Hepatocyte (in vitro differentiated cells): ENCODE data around the gene SLC8A2. TPM values are rescaled to one million over a fixed set of nuclear protein-coding genes. Genes with fewer than 3 reads are reported as not detected.
"Not testable (repeated sequence)": the region's sequence is repeated elsewhere in the genome, so short reads cannot be mapped to it uniquely, and the experiment has no call there.

ENCODE experiments used
- DNase-seq: peaks from one replicate; pipeline ENCODE4 v3.0.0-alpha.2; 2016; ENCODE audit warnings: low spot score
- H2AFZ ChIP-seq: fragments of 200-600 bp; sonication (generic); 2 replicates; pipeline ENCODE4 v1.6.0; 2016; ENCODE audit warnings: antibody characterized with exemption, mild to moderate bottlenecking
- H3K27ac ChIP-seq: fragments of 200-600 bp; sonication (generic); 2 replicates; pipeline ENCODE4 v1.5.1; 2016; ENCODE audit warnings: mild to moderate bottlenecking
- H3K27me3 ChIP-seq: fragments of 200-600 bp; sonication (generic); 2 replicates; pipeline ENCODE4 v1.6.1; 2016
- H3K36me3 ChIP-seq: fragments of 200-600 bp; sonication (generic); replicated peaks from 2 replicates; pipeline ENCODE4 v1.5.1; 2016; ENCODE audit warnings: low read depth; ENCODE audit not compliant: insufficient read depth
- H3K4me1 ChIP-seq: fragments of 200-600 bp; sonication (generic); 2 replicates; pipeline ENCODE4 v1.5.1; 2016; ENCODE audit warnings: mild to moderate bottlenecking, moderate library complexity; ENCODE audit not compliant: insufficient read depth
- H3K4me2 ChIP-seq: fragments of 200-600 bp; sonication (generic); 2 replicates; pipeline ENCODE4 v1.6.0; 2016
- H3K4me3 ChIP-seq: fragments of 200-600 bp; sonication (generic); 2 replicates; pipeline ENCODE4 v1.5.1; 2016; ENCODE audit warnings: mild to moderate bottlenecking
- H3K79me2 ChIP-seq: fragments of 200-600 bp; sonication (generic); 2 replicates; pipeline ENCODE4 v1.6.0; 2017; ENCODE audit warnings: mild to moderate bottlenecking
- H3K9me2 ChIP-seq: fragments of 200-600 bp; sonication (generic); replicated peaks from 2 replicates; pipeline ENCODE4 v1.6.0; 2017; ENCODE audit warnings: mild to moderate bottlenecking; ENCODE audit not compliant: insufficient read depth
- H3K9me3 ChIP-seq: fragments of 200-600 bp; sonication (generic); 2 replicates; pipeline ENCODE4 v1.5.1; 2016; ENCODE audit warnings: low read depth, mild to moderate bottlenecking
- H4K20me1 ChIP-seq: fragments of 200-600 bp; sonication (generic); 2 replicates; pipeline ENCODE4 v1.6.0; 2016; ENCODE audit warnings: mild to moderate bottlenecking; ENCODE audit not compliant: insufficient read depth, poor library complexity, severe bottlenecking
- CTCF ChIP-seq: fragments of 200-600 bp; sonication (generic); IDR thresholded peaks from 2 replicates; pipeline ENCODE4 v1.5.1; 2016; ENCODE audit warnings: antibody characterized with exemption, mild to moderate bottlenecking; ENCODE audit not compliant: poor library complexity
- EZH2 ChIP-seq: fragments of 200-600 bp; sonication (generic); IDR thresholded peaks from 2 replicates; pipeline ENCODE4 v1.6.1; 2016; ENCODE audit warnings: antibody characterized with exemption, mild to moderate bottlenecking, borderline replicate concordance
- EZH2phosphoT487 ChIP-seq: fragments of 200-600 bp; sonication (generic); IDR thresholded peaks from one replicate; pipeline ENCODE4 v1.6.1; 2018; ENCODE audit warnings: antibody characterized with exemption, mild to moderate bottlenecking, low read depth, moderate library complexity; ENCODE audit not compliant: unreplicated experiment, severe bottlenecking
- WGBS: methylation state at CpG from one replicate; pipeline ENCODE4 v1.1.6; 2016; ENCODE audit warnings: low lambda C conversion rate; ENCODE audit errors: missing lambda C conversion rate; 5-methylcytosine and 5-hydroxymethylcytosine counted together
- polyA plus RNA-seq: library from polyadenylated mRNA; unstranded; fragments of >200 nt; fragmentation: Nextera tagmentation; extraction: Ambion mirVana; gene quantifications from 2 replicates; pipeline ENCODE4 v1.2.1, GENCODE V29; 2016
- total RNA-seq: library from RNA; depleted of rRNA; stranded (reverse); fragments of >200 nt; gene quantifications from 2 replicates; pipeline ENCODE4 v1.2.3, GENCODE V29; 2014

The SLC8A2 gene
- total and polyA plus RNA-seq, 2 experiments from 2014 or later: 0.24 to 1.1 TPM

- H3K4me3 ChIP-seq: no peak overlapping the region
- H3K36me3 ChIP-seq: no peaks in the 10 kb centered on the region
- WGBS: 92% methylated on average over 17 of the region's 17 CpGs
- no peaks in the 10 kb centered on the region for H3K9me3 ChIP-seq
- DNase-seq: no peak
- no peak overlapping the region for H2AFZ ChIP-seq
- no peaks in the 10 kb centered on the region for H3K9me2 ChIP-seq
- H3K79me2 ChIP-seq: no peaks in the 10 kb centered on the region
- H3K27me3 ChIP-seq: no peaks in the 10 kb centered on the region
- no peak for TF ChIP-seq EZH2
- TF ChIP-seq EZH2phosphoT487: no peak
- no peak for TF ChIP-seq CTCF
- peaks cover 3% of the 10 kb centered on the region for H3K4me1 ChIP-seq
- H4K20me1 ChIP-seq: no peaks in the 10 kb centered on the region
- H3K27ac ChIP-seq: no peak overlapping the region
- H3K4me2 ChIP-seq: no peak overlapping the region
Measured at GRCh38 chr19:47489072-47489914, 17.6 kb upstream of the SLC8A2 start.

- no peak for TF ChIP-seq CTCF
- TF ChIP-seq EZH2phosphoT487: no peak
- no peak for TF ChIP-seq EZH2
- Histone ChIP-seq H3K9me2 (no peaks in the 10 kb centered on the region), H2AFZ (no peak overlapping the region), H3K4me2 (no peak overlapping the region), H3K27ac (no peak overlapping the region), H3K9me3 (no peaks in the 10 kb centered on the region), H3K36me3 (no peaks in the 10 kb centered on the region), H3K79me2 (no peaks in the 10 kb centered on the region), H3K4me3 (no peak overlapping the region), H4K20me1 (no peaks in the 10 kb centered on the region), H3K4me1 (peaks cover 6% of the 10 kb centered on the region), H3K27me3 (no peaks in the 10 kb centered on the region)
- DNase-seq: no peak
- 97% methylated on average over 18 of the region's 19 CpGs for WGBS
Measured at GRCh38 chr19:47487551-47488515, 16.1 kb upstream of the SLC8A2 start.

DNA sequence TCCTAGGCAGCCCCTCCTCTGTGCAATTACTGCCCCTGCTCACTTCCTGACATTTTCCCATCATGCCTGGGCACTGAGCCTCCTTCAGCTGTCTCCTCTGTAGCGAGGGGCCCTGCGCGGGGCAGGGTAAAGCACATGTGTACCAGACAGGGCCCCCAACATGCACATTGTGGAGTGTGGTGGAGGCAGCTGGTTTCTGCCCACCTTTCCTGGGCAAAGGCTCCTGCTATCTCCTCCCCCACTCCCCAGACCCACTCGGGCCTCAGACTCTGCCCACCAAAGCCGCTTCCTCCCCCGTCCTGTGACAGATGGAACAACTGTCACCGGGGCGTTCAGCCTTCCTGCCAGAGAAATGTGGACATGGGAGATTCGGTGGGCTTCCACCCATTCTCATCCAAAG is 15.2 kb upstream of the SLC8A2 start:
- H2AFZ ChIP-seq: no peak overlapping the region
- DNase-seq: no peak
- 92% methylated on average over 9 of the region's 9 CpGs for WGBS
- H3K4me2 ChIP-seq: no peak overlapping the region
- no peaks in the 10 kb centered on the region for H4K20me1 ChIP-seq
- no peaks in the 10 kb centered on the region for H3K9me2 ChIP-seq
- no peaks in the 10 kb centered on the region for H3K27me3 ChIP-seq
- no peak for TF ChIP-seq CTCF
- TF ChIP-seq EZH2: no peak
- no peak for TF ChIP-seq EZH2phosphoT487
- H3K36me3 ChIP-seq: no peaks in the 10 kb centered on the region
- peaks cover 6% of the 10 kb centered on the region for H3K4me1 ChIP-seq
- H3K4me3 ChIP-seq: no peak overlapping the region
- no peak overlapping the region for H3K27ac ChIP-seq
- H3K79me2 ChIP-seq: no peaks in the 10 kb centered on the region
- no peaks in the 10 kb centered on the region for H3K9me3 ChIP-seq

GRCh38 chr19:47486220-47486619 is 14.5 kb upstream of the SLC8A2 start:
- H3K4me2 ChIP-seq, H3K79me2 ChIP-seq, H3K4me1 ChIP-seq, H2AFZ ChIP-seq, H3K4me3 ChIP-seq, H3K9me2 ChIP-seq, H3K36me3 ChIP-seq, H3K9me3 ChIP-seq, H4K20me1 ChIP-seq, H3K27me3 ChIP-seq, DNase-seq, H3K27ac ChIP-seq: not testable (repeated sequence)
- 94% methylated on average over 13 of the region's 13 CpGs for WGBS
